ENCODE results near the gene KLF4. TPM values are rescaled to one million over a fixed set of nuclear protein-coding genes. Genes with fewer than 3 reads are reported as not detected.

KLF4 gene
- total RNA-seq, 2 donors from 2014 or later = 82.4 to 151 TPM

DNA sequence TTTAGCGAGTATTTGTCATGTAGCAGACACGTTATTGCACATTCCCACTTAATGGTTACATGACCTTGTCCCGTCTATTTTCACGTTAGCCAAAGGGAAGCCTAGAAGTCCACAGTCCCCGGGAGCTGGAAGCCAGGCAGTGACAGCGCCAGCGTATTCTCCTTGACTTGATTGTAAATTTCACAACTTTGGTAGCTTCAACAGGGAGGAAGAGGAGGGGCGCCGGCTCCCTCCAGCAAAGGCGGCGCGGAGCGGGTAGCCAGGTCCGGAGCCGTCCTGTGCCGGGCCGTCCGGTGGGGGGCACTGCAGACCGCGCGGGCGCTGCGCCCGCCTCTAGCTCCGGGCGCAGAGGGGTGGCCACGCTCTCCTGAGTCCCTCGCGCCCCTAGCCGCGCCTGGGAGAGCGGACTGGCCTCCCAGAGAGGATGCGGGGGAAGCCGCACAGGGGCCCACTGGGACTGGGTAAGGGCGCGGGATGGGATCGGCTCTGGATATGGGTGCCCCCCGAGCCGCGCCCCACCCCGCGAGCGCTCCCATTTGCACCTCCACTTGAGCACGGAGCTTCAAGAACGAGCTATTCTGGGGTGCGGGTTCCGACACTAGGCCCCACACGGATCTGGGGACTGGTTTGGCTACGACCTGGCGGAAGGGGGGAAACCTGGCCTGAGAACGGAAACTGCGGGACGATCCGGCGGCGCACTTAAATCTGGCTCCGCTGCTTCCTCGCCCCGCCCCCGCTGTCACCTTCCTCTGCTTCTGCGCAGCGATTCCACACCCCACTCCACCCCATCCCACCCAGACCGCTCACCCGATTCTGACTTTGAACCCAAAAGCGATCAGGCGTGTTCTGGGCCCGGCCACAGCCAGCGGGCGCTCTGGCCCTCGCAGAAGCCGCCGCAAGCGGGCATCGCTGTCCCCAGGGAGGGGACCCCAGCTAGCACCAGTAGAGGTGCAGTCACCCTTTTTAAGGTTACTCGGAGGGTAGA lies 23.8 kb downstream of the KLF4 start:
- intact Hi-C loops (cut with DNase I) = loop anchor here in 1 of 2 donors (5.0 kb wide), 1 partner anchor 1102 kb away; no protein-coding TSS in a partner anchor
- DNase-seq (ENCODE audit: low spot score) = peak; percentile 94

- intact Hi-C loops (cut with DNase I) = no loop called here
- DNase-seq (ENCODE audit: low spot score) = no peak
Measured at GRCh38 chr9:107464516-107464915, 25.1 kb downstream of the KLF4 start.

DNA sequence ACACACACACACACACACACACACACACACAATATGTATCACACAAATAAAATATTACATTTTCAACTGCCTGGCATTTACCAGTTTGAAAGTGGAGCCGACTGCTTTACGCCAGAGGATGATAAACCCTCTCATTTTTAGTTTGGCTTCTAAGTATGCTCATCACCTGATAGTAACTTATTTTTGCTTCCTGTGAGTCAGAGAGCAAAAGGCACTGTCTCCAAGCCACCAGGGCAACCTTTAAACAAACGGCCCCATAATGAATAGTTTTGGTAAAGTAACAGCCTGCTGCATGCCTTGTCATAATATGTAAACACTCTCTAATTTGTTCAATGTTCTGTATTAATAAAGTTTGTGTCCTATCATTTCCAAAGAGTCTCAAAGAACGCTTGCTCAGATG lies 26.9 kb downstream of the KLF4 start:
- intact Hi-C loops (cut with DNase I) = no loop called here
- no peak for DNase-seq (ENCODE audit: low spot score)

GRCh38 chr9:107460153-107461023 lies 29.2 kb downstream of the KLF4 start:
- DNase-seq (ENCODE audit: low spot score) = no peak
- intact Hi-C loops (cut with DNase I) = no loop called here

GRCh38 chr9:107455425-107456135 lies 34.0 kb downstream of the KLF4 start:
- intact Hi-C loops (cut with DNase I) = no loop called here
- no peak for DNase-seq (ENCODE audit: low spot score)

GRCh38 chr9:107453479-107453878 lies 36.1 kb downstream of the KLF4 start:
- intact Hi-C loops (cut with DNase I) = no loop called here

GRCh38 chr9:107447834-107448233 lies 41.7 kb downstream of the KLF4 start:
- intact Hi-C loops (cut with DNase I) = no loop called here
- DNase-seq (ENCODE audit: low spot score) = no peak

More at GRCh38 chr9:107453479-107453878, 36.1 kb downstream of the KLF4 start:
- DNase-seq (ENCODE audit: low spot score) = no peak

GRCh38 chr9:107447081-107447480 lies 42.5 kb downstream of the KLF4 start:
- intact Hi-C loops (cut with DNase I) = no loop called here
- DNase-seq (ENCODE audit: low spot score) = no peak

DNA sequence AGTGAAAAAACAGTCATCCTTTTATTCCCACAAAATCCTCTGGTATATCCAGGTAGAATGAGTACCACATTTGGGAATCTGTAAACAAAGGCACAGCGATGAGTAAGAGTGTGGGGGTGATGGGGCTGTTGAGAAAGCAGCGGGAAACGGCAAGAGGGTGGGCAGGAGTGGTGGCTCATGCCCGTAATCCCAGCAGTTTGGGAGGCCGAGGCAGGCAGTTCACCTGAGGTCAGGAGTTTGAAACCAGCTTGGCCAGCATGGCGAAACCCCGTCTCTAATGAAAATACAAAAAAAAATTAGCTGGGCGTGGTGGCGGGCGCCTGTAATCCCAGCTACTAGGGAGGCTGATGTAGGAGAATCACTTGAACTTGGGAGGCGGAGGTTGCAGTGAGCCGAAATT lies 43.1 kb downstream of the KLF4 start:
- intact Hi-C loops (cut with DNase I) = no loop called here
- no peak for DNase-seq (ENCODE audit: low spot score)

- no peak for DNase-seq (ENCODE audit: low spot score)
- intact Hi-C loops (cut with DNase I) = no loop called here
Measured at GRCh38 chr9:107443786-107444185, 45.8 kb downstream of the KLF4 start.

- DNase-seq (ENCODE audit: low spot score) = no peak
- intact Hi-C loops (cut with DNase I) = no loop called here
Measured at GRCh38 chr9:107439991-107440456, 49.5 kb downstream of the KLF4 start.

DNA sequence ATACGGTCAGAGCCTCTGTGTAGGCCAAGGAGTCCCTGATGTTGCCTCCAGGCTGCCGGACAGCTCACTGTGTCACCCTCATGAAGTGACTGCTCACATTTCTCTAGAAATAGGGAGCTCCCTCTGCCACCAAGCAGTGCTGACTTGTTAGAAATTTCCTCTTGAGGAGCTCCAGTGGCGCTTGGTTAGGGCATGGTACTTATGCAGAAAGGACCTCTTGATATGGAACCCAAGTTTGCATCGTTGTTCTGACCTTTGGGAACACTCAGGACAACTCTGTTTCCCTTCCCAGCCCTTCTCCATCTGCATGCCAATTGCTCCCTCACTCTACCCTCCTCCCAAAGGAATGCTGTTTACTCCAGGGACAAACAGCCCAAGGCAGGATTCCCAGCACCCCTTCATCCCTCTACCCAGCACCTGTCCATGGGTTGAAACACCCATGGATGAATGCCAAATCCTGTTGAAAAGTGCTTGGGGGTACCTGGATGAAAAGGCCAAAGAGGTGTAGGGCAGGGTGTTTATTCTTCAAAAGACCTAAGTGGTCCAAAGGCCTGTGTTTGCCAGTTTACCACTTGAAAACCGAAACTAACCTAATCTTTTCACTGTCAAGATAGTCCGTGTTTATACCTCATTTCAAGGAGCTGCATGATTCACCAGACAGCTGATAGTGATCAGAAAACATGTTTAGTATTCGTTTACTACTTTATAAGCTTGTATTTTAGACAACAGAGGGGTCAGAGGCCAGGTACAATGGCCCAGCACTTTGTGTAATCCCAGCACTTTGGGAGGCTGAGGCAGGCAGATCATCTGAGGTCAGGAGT lies 51.1 kb downstream of the KLF4 start:
- intact Hi-C loops (cut with DNase I) = no loop called here
- DNase-seq (ENCODE audit: low spot score) = no peak

GRCh38 chr9:107437716-107438115 lies 51.9 kb downstream of the KLF4 start:
- intact Hi-C loops (cut with DNase I) = no loop called here
- DNase-seq (ENCODE audit: low spot score) = no peak

- no peak for DNase-seq (ENCODE audit: low spot score)
- intact Hi-C loops (cut with DNase I) = no loop called here
Measured at GRCh38 chr9:107435415-107435814, 54.2 kb downstream of the KLF4 start.

Other genes with a start within 250 kb of the KLF4 start
- 10 to 100 TPM; 79.8 to 89.2 TPM for gene RAD23B, start 206.5 kb downstream of the KLF4 start, total RNA-seq

Measured in posterior vena cava (tissue), 2 donors.